ENCODE results near the gene OR10K2.
"Not testable (repeated sequence)": the region's sequence is repeated elsewhere in the genome, so short reads cannot be mapped to it uniquely, and the experiment has no call there.

OR10K2 gene

GRCh38 chr1:158426137-158426536, at the start of gene OR10K2:
TSS of gene OR10K2 (minus strand) at chr1:158426237. CDS start at chr1:158420866, 5,371 bp downstream.
- DNase-seq, result no peak
- ATAC-seq, result no peak

GRCh38 chr1:158471920-158472319, 45.9 kb upstream of the OR10K2 start, which contains the start of gene OR10R2:
TSS of gene OR10R2 (plus strand) at chr1:158472220. CDS start at chr1:158472326, 106 bp downstream.
- ATAC-seq (no peak), DNase-seq (no peak)

GRCh38 chr1:158461534-158461933, 35.5 kb upstream of the OR10K2 start, which contains the start of gene OR10K1:
TSS of gene OR10K1 (plus strand) at chr1:158461834. CDS start at chr1:158465562, 3,728 bp downstream.
- no peak for ATAC-seq
- DNase-seq, result no peak

- ATAC-seq (no peak), DNase-seq (no peak)
Measured at GRCh38 chr1:158458263-158458662, 32.2 kb upstream of the OR10K2 start.

GRCh38 chr1:158457246-158457645, 31.2 kb upstream of the OR10K2 start:
- DNase-seq (no peak), ATAC-seq (no peak)

GRCh38 chr1:158454537-158454936, 28.5 kb upstream of the OR10K2 start:
- ATAC-seq (no peak), DNase-seq (no peak)

- DNase-seq (no peak), ATAC-seq (no peak)
Measured at GRCh38 chr1:158445376-158445775, 19.3 kb upstream of the OR10K2 start.

- DNase-seq, result no peak
- ATAC-seq, result no peak
Measured at GRCh38 chr1:158434741-158435140, 8.7 kb upstream of the OR10K2 start.

GRCh38 chr1:158430163-158430562, 4.1 kb upstream of the OR10K2 start:
- ATAC-seq, DNase-seq: not testable (repeated sequence)

GRCh38 chr1:158425027-158425426, 1.0 kb downstream of the OR10K2 start:
- ATAC-seq (no peak), DNase-seq (no peak)

- DNase-seq, result no peak
Measured at GRCh38 chr1:158422212-158422611, 3.8 kb downstream of the OR10K2 start.

GRCh38 chr1:158417586-158417985, 8.5 kb downstream of the OR10K2 start:
- no peak for ATAC-seq
- DNase-seq, result no peak

More at GRCh38 chr1:158422212-158422611, 3.8 kb downstream of the OR10K2 start:
- ATAC-seq, result no peak

- no peak for DNase-seq
Measured at GRCh38 chr1:158414651-158415345, 11.2 kb downstream of the OR10K2 start.

GRCh38 chr1:158407092-158407491, 18.9 kb downstream of the OR10K2 start:
- DNase-seq, result no peak
- ATAC-seq, result no peak

More at GRCh38 chr1:158414651-158415345, 11.2 kb downstream of the OR10K2 start:
- no peak for ATAC-seq

- no peak for DNase-seq
Measured at GRCh38 chr1:158400871-158401270, 25.2 kb downstream of the OR10K2 start.

GRCh38 chr1:158398818-158399514, 27.1 kb downstream of the OR10K2 start, which contains the start of gene OR10T2:
TSS of gene OR10T2 (minus strand) at chr1:158399466. CDS start at chr1:158399466, 0 bp downstream.
- DNase-seq, result peak; percentile 2
- ATAC-seq, result peak; percentile 32

More at GRCh38 chr1:158400871-158401270, 25.2 kb downstream of the OR10K2 start:
- no peak for ATAC-seq

GRCh38 chr1:158396646-158397045, 29.4 kb downstream of the OR10K2 start:
- no peak for ATAC-seq
- DNase-seq, result no peak

- ATAC-seq, result no peak
- DNase-seq, result no peak
Measured at GRCh38 chr1:158393476-158393875, 32.6 kb downstream of the OR10K2 start.

- no peak for ATAC-seq
- DNase-seq, result no peak
Measured at GRCh38 chr1:158391099-158391498, 34.9 kb downstream of the OR10K2 start.

GRCh38 chr1:158390331-158390730, 35.7 kb downstream of the OR10K2 start:
- no peak for ATAC-seq
- DNase-seq, result no peak

GRCh38 chr1:158374860-158375259, 51.2 kb downstream of the OR10K2 start:
- ATAC-seq (no peak), DNase-seq (no peak)

GRCh38 chr1:158374101-158374500, 51.9 kb downstream of the OR10K2 start:
- not testable (repeated sequence) for DNase-seq, ATAC-seq
